ENCODE measurements around the gene ERI3.

- TF ChIP-seq POLR2A (IDR thresholded peaks at IDR 0.05; ENCODE audit: low read depth, low read length) (no peak), TAF1 (IDR thresholded peaks at IDR 0.05; ENCODE audit: borderline replicate concordance, low read depth, low read length) (no peak)
Measured at GRCh38 chr1:44327679-44328491, 27.2 kb downstream of the ERI3 start.

Measured in GM12892 (cell line).